Cardiac muscle cell (in vitro differentiated cells and primary cell): ENCODE measurements around the gene BPGM. TPM values are rescaled to one million over a fixed set of nuclear protein-coding genes. Genes with fewer than 3 reads are reported as not detected.

ENCODE experiments used
- DNase-seq, 2 donors: peaks; one replicate each; pipeline versions ENCODE4 v3.0.0 to v3.0.0-alpha.2; 2010 to 2017; ENCODE audit warnings: low read depth in 1 of 2, low spot score in 1 of 2
- H3K27ac ChIP-seq: fragments of 200-600 bp; sonication (generic); 2 replicates; pipeline ENCODE4 v1.5.1; 2016
- H3K27me3 ChIP-seq: fragments of 200-600 bp; sonication (generic); 2 replicates; pipeline ENCODE4 v1.6.0; 2016; ENCODE audit warnings: control low read depth
- H3K36me3 ChIP-seq: fragments of 200-600 bp; sonication (generic); 2 replicates; pipeline ENCODE4 v1.5.1; 2016; ENCODE audit warnings: control low read depth
- H3K4me1 ChIP-seq: fragments of 200-600 bp; sonication (generic); 2 replicates; pipeline ENCODE4 v1.8.1; 2017; ENCODE audit warnings: low read depth, mild to moderate bottlenecking, mixed run types
- H3K4me3 ChIP-seq: fragments of 200-600 bp; sonication (generic); 2 replicates; pipeline ENCODE4 v1.5.1; 2016; ENCODE audit warnings: mild to moderate bottlenecking
- H3K9me3 ChIP-seq: fragments of 200-600 bp; sonication (generic); 2 replicates; pipeline ENCODE4 v1.5.1; 2017; ENCODE audit warnings: low read depth, mild to moderate bottlenecking, control low read depth
- polyA plus RNA-seq: library from polyadenylated mRNA; unstranded; fragments of >200 nt; fragmentation: Nextera tagmentation; extraction: Ambion mirVana; gene quantifications from 2 replicates; pipeline ENCODE4 v1.2.1, GENCODE V29; 2016
- total RNA-seq: library from RNA; depleted of rRNA; stranded (reverse); fragments of >200 nt; gene quantifications from 2 replicates; pipeline ENCODE4 v1.2.3, GENCODE V29; 2016
- TF ChIP-seq, protein P1 (sequence below): IDR thresholded peaks from 2 replicates; pipeline ENCODE4 v1.5.1; 2012; ENCODE audit warnings: low read depth, mild to moderate bottlenecking, low read length

The BPGM gene
- total and polyA plus RNA-seq, 2 experiments from 2014 or later, result 15.2 to 32.2 TPM

DNA sequence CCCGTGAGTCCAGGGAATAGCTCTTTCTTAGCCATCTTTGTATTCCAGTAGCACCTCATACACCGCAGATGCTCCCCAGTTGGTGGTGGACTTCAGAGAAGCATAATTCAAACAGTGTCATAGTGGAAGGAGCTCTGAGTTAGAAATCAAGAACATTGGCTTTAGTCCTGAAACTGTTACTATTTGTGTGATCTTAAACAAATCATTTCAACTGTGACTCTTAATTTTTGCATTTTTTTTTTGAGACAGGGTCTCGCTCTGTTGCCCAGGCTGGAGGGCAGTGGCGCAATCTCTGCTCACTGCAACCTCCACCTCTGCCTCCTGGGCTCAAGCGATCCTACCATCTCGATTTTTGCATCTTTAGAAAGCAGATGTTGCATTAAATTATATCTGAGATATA lies 1.8 kb downstream of the BPGM start:
- TF ChIP-seq, protein P1, sequence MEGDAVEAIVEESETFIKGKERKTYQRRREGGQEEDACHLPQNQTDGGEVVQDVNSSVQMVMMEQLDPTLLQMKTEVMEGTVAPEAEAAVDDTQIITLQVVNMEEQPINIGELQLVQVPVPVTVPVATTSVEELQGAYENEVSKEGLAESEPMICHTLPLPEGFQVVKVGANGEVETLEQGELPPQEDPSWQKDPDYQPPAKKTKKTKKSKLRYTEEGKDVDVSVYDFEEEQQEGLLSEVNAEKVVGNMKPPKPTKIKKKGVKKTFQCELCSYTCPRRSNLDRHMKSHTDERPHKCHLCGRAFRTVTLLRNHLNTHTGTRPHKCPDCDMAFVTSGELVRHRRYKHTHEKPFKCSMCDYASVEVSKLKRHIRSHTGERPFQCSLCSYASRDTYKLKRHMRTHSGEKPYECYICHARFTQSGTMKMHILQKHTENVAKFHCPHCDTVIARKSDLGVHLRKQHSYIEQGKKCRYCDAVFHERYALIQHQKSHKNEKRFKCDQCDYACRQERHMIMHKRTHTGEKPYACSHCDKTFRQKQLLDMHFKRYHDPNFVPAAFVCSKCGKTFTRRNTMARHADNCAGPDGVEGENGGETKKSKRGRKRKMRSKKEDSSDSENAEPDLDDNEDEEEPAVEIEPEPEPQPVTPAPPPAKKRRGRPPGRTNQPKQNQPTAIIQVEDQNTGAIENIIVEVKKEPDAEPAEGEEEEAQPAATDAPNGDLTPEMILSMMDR, result no peak
- Histone ChIP-seq H3K36me3 (no peaks in the 10 kb centered on the region), H3K27ac (no peak overlapping the region)

DNA sequence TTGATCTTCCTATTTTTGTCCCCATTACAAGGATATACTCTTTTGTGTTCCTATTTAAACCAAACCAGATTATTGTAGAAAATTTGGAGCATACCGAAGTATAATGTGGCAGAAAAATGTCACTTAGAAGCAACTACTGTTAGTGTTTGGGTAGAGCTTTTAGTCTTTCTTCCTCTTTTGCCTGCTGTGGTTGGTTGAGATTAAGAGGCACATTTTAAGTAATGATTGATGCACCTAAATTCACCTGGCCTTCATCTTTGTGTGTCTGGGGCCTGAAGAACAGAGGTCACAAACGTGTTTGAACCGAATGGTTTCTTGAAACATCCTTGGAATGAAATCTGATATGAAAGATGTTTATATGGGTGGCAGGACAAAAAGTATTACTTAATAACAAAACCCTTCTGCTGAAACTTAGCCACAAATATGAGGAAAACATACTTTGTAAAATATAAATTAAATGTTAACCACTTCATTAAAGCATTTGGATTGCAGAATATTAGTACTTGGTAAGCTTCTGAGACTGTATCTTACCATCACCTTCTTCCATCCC lies 2.6 kb downstream of the BPGM start:
- Histone ChIP-seq H3K36me3 (no peaks in the 10 kb centered on the region), H3K4me1 (no peaks in the 10 kb centered on the region), H3K9me3 (no peaks in the 10 kb centered on the region), H3K27me3 (no peaks in the 10 kb centered on the region), H3K4me3 (no peak overlapping the region), H3K27ac (no peak overlapping the region)
- no peak for DNase-seq
- TF ChIP-seq, protein P1, result no peak

More for the DNA sequence above, 1.8 kb downstream of the BPGM start:
- H3K9me3 ChIP-seq, result no peaks in the 10 kb centered on the region
- no peaks in the 10 kb centered on the region for H3K27me3 ChIP-seq
- H3K4me3 ChIP-seq, result no peak overlapping the region
- DNase-seq, result no peak
- H3K4me1 ChIP-seq, result no peaks in the 10 kb centered on the region

DNA sequence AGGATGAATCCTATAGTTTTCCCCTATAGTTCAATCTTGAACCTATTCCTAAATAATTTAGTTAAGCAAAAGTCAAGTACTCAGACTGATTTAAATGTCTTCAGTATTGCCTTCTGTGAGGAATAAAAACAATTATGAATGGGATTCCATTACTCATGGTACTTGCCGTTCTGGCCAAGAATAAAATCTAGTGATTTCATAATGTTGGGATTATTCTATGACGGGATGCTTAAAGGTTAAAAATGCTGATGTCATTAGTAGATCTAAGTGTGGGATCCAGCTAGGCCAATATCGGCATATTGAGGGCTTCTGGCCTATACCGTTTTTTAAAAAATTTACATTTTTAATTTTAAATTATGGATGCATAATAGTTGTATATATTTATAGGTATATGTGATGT lies 5.3 kb downstream of the BPGM start:
- H3K36me3 ChIP-seq, result no peaks in the 10 kb centered on the region

DNA sequence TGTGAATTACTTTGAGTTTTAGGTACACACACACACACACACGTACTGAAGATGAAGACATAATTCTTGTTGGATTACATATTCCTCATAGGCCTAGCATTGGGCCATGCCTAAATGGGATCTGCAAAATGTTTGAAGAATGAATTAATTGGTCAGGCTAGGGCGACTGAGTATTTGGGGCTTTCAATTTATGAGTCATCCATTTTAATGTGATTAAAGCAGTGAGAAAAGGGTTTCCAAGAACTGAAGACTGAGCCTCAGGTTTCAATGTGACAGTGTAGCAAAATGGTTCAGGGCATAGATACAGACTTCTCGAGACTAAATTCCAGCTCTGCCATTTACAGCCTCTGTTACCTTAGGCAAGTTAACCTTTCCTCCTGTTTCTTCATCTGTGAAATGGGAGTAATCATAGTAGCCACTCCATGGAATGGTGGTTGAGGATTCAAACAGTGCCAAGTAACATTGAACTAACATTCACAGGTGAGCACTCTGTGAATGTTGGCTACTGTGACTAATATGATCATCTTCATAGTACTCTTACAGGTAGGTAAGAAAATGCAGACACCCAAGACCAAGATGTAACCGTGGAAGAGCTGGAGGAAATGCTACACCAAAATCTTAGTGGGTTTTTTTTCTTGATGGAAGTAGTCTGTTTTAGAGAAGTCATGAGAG lies 7.6 kb downstream of the BPGM start:
- H3K27me3 ChIP-seq, result no peaks in the 10 kb centered on the region
- TF ChIP-seq, protein P1, result no peak

More for the DNA sequence above, 5.3 kb downstream of the BPGM start:
- no peak overlapping the region for H3K27ac ChIP-seq
- no peak overlapping the region for H3K4me3 ChIP-seq
- no peak for DNase-seq
- H3K27me3 ChIP-seq, result no peaks in the 10 kb centered on the region
- no peaks in the 10 kb centered on the region for H3K9me3 ChIP-seq
- TF ChIP-seq, protein P1, result no peak
- no peaks in the 10 kb centered on the region for H3K4me1 ChIP-seq

DNA sequence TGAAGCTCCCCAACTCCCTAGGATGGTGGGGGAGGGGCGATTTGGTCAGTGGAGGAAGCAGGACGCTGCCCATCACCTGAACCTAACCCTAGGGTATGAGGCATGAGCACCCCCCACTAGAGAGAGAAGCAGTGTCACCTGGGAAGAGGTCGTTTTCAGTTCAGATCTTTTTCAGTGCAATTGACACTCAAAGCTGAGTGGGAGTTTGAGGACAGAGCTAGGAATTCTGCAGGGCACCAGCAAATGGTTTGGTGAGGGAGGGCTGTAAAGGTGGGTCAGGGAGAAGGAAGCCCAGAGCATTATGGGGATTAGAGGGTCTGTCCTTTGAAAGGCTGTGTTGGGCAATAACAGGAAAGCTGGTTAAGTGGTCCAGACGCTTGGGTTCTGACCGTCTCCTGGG lies 10.9 kb downstream of the BPGM start:
- TF ChIP-seq, protein P1, result no peak
- no peaks in the 10 kb centered on the region for H3K4me1 ChIP-seq
- H3K4me3 ChIP-seq, result no peak overlapping the region
- H3K36me3 ChIP-seq, result no peaks in the 10 kb centered on the region
- H3K9me3 ChIP-seq, result no peaks in the 10 kb centered on the region
- H3K27ac ChIP-seq, result no peak overlapping the region
- H3K27me3 ChIP-seq, result no peaks in the 10 kb centered on the region
- no peak for DNase-seq

More for the DNA sequence above, 7.6 kb downstream of the BPGM start:
- H3K36me3 ChIP-seq, result no peaks in the 10 kb centered on the region
- H3K27ac ChIP-seq, result no peak overlapping the region
- DNase-seq, result no peak
- no peaks in the 10 kb centered on the region for H3K4me1 ChIP-seq
- no peaks in the 10 kb centered on the region for H3K9me3 ChIP-seq
- no peak overlapping the region for H3K4me3 ChIP-seq
